ENCODE measurements around the gene RACGAP1.
"Not testable (repeated sequence)": the region's sequence is repeated elsewhere in the genome, so short reads cannot be mapped to it uniquely, and the experiment has no call there.

RACGAP1 gene

DNA sequence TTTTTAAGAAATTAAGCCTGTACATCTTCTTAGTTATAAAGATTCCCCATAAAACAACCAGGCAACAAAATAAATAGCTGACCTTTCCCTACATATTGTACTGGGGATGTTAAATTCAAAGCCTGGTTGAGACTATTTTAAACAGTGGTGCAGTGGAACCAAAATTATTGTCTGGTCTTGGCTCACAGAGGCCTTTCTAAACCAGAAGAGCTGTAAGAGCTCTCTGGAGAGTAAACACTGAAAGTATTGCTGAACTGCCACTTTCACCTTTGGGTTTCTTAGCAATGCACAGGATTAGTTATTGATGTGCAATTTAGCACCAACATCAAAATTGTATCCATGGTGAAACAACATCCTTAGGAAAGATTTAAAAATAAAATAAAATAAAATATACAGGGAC, 20.6 kb downstream of the RACGAP1 start:
- Mint-ChIP-seq H3K9me3 (no peaks in the 10 kb centered on the region), H3K27me3 (ENCODE audit: low read depth) (no peaks in the 10 kb centered on the region), H3K36me3 (ENCODE audit: low read depth) (peaks cover 35% of the 10 kb centered on the region), H3K4me3 (no peak overlapping the region), H3K27ac (no peak overlapping the region), H3K4me1 (ENCODE audit: low read depth) (peaks cover 16% of the 10 kb centered on the region)

GRCh38 chr12:50003595-50003994, 21.7 kb downstream of the RACGAP1 start:
- H3K4me3 Mint-ChIP-seq: no peak overlapping the region
- H3K36me3 Mint-ChIP-seq (ENCODE audit: low read depth): peaks cover 39% of the 10 kb centered on the region
- no peak overlapping the region for H3K27ac Mint-ChIP-seq
- H3K9me3 Mint-ChIP-seq: no peaks in the 10 kb centered on the region
- no peaks in the 10 kb centered on the region for H3K27me3 Mint-ChIP-seq (ENCODE audit: low read depth)
- peaks cover 12% of the 10 kb centered on the region for H3K4me1 Mint-ChIP-seq (ENCODE audit: low read depth)

DNA sequence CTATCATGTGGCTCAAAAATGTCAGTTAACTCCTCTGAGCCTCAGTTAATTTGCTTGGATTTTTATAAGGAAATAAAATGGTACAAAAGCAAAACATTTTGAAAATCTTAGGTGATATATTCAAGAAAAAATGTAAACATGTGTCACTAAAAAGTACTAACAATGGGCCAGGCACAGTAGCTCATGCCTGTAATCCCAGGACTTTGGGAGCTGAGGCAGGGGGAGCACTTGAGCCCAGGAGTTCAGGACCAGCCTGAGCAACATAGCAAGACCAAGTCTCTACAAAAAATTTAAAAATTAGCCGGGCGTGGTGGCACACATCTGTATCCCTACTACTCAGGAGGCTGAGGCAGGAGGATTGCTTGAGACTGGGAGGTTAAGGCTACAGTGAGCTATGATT, 26.8 kb downstream of the RACGAP1 start:
- no peaks in the 10 kb centered on the region for H3K9me3 Mint-ChIP-seq
- no peaks in the 10 kb centered on the region for H3K4me1 Mint-ChIP-seq (ENCODE audit: low read depth)
- H3K27me3 Mint-ChIP-seq (ENCODE audit: low read depth): no peaks in the 10 kb centered on the region
- peaks cover 37% of the 10 kb centered on the region for H3K36me3 Mint-ChIP-seq (ENCODE audit: low read depth)
- no peak overlapping the region for H3K27ac Mint-ChIP-seq
- no peak overlapping the region for H3K4me3 Mint-ChIP-seq

- Mint-ChIP-seq H3K4me3 (no peak overlapping the region), H3K36me3 (ENCODE audit: low read depth) (peaks cover 47% of the 10 kb centered on the region), H3K27ac (no peak overlapping the region)
Measured at GRCh38 chr12:49990273-49990672, 35.0 kb downstream of the RACGAP1 start.

DNA sequence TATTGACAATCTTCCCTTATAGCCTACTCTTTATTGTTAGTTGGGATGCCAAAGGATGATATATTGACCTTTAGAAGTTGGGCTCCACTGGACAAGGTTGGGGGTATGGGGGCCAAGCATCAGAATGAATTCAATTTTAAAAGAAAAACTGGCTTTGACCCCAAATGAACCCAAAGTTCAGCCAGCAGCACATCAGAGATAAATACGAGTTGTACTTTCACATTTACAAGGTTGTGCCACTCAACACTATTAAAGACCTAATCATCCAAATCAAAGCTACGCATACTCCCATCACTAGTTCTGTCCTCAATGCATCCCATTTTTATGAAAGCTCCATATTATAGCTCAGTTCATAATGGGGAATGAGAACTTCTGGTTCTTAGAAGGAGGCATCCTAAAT, 35.9 kb downstream of the RACGAP1 start:
- not testable (repeated sequence) for H3K4me3 Mint-ChIP-seq; H3K27ac Mint-ChIP-seq; H3K4me1 Mint-ChIP-seq (ENCODE audit: low read depth); H3K9me3 Mint-ChIP-seq; H3K27me3 Mint-ChIP-seq (ENCODE audit: low read depth)
- H3K36me3 Mint-ChIP-seq (ENCODE audit: low read depth): peaks cover 45% of the 10 kb centered on the region

More at GRCh38 chr12:49990273-49990672, 35.0 kb downstream of the RACGAP1 start:
- no peaks in the 10 kb centered on the region for H3K4me1 Mint-ChIP-seq (ENCODE audit: low read depth)
- no peaks in the 10 kb centered on the region for H3K27me3 Mint-ChIP-seq (ENCODE audit: low read depth)
- no peaks in the 10 kb centered on the region for H3K9me3 Mint-ChIP-seq

- Mint-ChIP-seq H3K9me3 (no peaks in the 10 kb centered on the region), H3K27ac (no peak overlapping the region), H3K4me1 (ENCODE audit: low read depth) (no peaks in the 10 kb centered on the region), H3K27me3 (ENCODE audit: low read depth) (no peaks in the 10 kb centered on the region), H3K4me3 (no peak overlapping the region), H3K36me3 (ENCODE audit: low read depth) (peaks cover 35% of the 10 kb centered on the region)
Measured at GRCh38 chr12:49987625-49988303, 37.5 kb downstream of the RACGAP1 start.

DNA sequence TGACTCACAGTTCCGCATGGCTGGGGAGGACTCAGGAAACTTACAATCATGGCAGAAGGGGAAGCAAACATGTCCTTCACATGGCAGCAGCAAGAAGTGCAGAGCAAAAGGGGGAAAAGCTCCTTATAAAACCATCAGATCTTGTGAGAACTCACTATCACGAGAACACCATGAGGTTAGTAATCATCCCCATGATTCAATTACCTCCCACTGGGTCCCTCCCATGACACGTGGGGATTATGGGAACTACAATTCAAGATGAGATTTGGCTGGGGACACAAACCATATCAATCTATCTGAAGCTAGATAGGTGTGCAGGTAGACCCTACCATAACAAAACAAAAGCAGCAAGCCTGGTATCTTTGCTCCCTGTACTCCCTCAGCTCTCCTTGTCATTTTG, 38.8 kb downstream of the RACGAP1 start:
- not testable (repeated sequence) for H3K4me3 Mint-ChIP-seq; H3K27me3 Mint-ChIP-seq (ENCODE audit: low read depth); H3K4me1 Mint-ChIP-seq (ENCODE audit: low read depth); H3K9me3 Mint-ChIP-seq; H3K27ac Mint-ChIP-seq
- H3K36me3 Mint-ChIP-seq (ENCODE audit: low read depth): peaks cover 26% of the 10 kb centered on the region

DNA sequence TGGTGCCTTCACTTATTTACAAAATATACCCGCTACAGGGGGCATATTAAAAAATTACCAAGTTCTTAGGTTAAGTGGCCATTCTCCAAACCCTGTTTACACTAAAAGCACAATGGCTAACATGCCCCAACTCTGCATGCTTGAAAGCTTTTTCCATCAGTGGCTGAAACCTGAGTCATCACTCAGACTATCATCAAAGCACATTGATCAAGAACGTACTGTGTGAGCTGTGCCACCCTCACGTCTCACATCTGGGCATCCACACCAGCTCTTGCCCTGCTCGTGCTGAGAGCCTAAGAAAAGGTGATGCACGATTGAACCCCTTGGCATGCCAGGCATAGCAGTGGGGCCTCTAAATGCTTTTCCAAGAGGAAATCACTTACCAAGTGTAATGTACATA, 39.3 kb downstream of the RACGAP1 start:
- Mint-ChIP-seq H3K36me3 (ENCODE audit: low read depth) (peaks cover 26% of the 10 kb centered on the region), H3K4me1 (ENCODE audit: low read depth) (no peaks in the 10 kb centered on the region), H3K9me3 (no peaks in the 10 kb centered on the region), H3K4me3 (no peak overlapping the region), H3K27ac (no peak overlapping the region), H3K27me3 (ENCODE audit: low read depth) (no peaks in the 10 kb centered on the region)

DNA sequence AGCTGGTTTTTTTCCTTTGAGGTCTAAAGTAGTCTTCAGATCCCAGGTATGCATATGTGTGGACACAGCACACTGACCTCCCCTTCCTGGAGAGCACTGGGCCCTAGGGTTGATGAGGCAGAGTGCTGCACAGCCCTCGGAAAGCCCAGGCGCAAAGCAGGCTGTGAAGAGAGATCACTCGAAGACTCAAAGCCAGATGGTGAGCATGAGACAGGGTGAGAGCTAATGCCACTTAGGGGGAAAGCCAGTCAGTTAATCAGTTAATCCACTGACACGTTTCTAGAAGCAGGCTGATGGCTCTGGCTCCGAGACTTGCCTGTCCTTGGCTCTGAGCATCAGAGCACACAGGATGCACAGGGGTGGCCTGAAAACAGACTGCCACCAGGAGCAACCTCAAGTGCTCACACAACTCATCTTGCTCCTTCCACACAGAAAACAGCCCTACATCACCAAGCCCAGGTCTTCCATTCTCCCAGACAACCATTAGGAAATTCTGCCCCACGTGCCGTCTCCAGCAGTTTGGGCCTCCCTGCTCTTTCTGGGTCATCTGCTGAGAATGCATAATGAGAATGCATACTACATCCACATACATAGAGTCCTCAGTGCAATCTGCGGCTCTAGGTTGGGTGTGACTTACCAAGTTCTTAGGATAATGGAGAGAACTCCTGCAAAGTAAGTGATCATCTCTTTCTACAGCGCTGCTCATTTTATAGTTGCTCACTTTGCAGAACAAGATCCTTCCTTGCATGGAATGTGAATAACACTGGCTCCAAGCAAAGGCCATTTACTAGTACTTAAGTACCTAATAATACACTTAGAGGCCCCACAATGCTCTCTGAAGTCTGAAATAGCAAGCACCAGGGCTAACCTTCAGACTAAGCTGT, 40.6 kb downstream of the RACGAP1 start:
- Mint-ChIP-seq H3K27ac (no peak overlapping the region), H3K4me3 (no peak overlapping the region), H3K9me3 (no peaks in the 10 kb centered on the region), H3K27me3 (ENCODE audit: low read depth) (no peaks in the 10 kb centered on the region), H3K36me3 (ENCODE audit: low read depth) (peaks cover 17% of the 10 kb centered on the region), H3K4me1 (ENCODE audit: low read depth) (no peaks in the 10 kb centered on the region)

- H3K4me1 Mint-ChIP-seq (ENCODE audit: low read depth): no peaks in the 10 kb centered on the region
- H3K4me3 Mint-ChIP-seq: no peak overlapping the region
- H3K27ac Mint-ChIP-seq: no peak overlapping the region
- H3K27me3 Mint-ChIP-seq (ENCODE audit: low read depth): no peaks in the 10 kb centered on the region
- H3K36me3 Mint-ChIP-seq (ENCODE audit: low read depth): peaks cover 15% of the 10 kb centered on the region
- no peaks in the 10 kb centered on the region for H3K9me3 Mint-ChIP-seq
Measured at GRCh38 chr12:49983892-49984291, 41.4 kb downstream of the RACGAP1 start.

DNA sequence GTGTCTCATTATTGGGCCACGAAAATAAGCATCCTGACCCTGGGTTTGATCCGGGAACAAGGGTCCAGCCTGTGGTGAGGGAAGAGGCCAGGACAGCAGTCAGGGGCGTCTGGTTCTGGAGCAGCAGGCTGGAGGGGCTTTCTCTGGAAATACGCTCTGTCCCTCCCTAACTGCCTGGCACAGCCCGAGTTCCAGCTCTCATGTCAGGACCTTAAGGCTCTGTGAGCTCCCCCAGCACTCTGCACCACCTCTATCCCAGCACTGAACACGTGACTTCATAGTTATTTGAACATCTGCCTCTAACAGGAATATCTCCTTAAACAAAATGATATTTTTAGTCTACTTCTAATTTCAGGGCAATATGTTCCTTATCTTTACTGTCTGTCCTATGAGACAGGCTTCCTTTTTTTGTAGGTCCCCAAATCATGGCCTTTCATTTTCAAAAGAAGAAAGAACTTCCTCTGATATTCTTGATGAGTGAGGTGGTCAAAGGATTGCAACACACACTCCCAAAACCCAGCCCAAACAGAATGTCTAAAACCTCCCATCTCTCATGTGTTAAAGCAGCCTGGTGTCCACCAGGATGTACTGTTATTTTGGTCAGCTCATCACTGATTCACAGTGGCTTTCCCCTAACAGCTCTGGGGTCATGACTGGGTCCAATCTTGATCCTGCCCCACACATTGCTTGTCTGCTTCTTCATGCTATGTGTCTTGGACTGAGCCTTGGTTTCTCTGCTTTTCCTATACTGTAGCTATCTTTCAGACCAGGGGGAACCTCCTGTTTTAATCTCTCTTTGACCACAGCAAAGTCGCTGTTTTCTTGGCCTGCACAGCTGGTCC, 42.8 kb downstream of the RACGAP1 start:
- H3K4me3 Mint-ChIP-seq: no peak overlapping the region
- H3K9me3 Mint-ChIP-seq: no peaks in the 10 kb centered on the region
- H3K27ac Mint-ChIP-seq: no peak overlapping the region
- H3K27me3 Mint-ChIP-seq (ENCODE audit: low read depth): no peaks in the 10 kb centered on the region
- H3K36me3 Mint-ChIP-seq (ENCODE audit: low read depth): peaks cover 8% of the 10 kb centered on the region
- no peaks in the 10 kb centered on the region for H3K4me1 Mint-ChIP-seq (ENCODE audit: low read depth)

DNA sequence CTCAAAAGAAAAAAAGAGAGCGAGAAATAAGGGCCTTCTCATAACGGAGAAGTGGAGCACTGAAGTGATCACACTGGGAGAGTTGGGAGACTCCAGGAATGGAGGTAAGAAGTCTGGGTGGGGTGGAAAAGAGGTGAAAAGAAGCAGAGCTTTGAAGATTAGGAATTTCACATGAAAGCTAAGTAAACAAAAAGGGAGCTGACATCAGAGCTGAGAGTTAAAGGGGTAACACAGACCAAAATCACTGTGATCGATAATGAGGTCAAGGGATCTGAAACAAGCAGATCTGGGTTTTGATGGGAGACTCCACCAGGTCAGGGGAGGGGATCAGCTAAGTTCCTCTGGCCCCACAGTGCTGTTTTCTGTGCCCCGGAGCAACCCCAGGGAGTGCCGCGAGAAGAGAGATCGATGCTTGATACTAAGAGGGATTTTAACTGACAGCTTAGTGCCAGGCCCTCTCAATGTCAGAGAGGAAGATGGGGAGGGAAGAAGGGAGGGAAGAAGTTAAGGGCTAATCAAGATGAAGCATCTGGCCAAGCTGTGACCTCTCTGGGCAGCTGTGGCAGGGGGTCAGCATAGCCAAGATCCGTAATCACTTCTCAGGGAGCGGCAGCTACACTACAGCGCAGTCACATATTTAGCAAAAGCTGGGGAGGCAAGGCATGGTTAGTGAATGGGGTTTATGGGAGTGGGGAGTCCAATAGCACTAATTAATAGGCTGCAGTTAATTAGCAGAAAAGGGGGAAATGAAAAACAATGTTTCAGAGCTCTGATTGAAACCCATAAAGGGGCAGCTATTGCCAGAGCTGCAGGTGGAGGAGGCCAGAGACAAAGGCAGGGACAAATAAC, 44.6 kb downstream of the RACGAP1 start:
- Mint-ChIP-seq H3K4me1 (ENCODE audit: low read depth) (no peaks in the 10 kb centered on the region), H3K36me3 (ENCODE audit: low read depth) (peaks cover 3% of the 10 kb centered on the region), H3K9me3 (no peaks in the 10 kb centered on the region), H3K27me3 (ENCODE audit: low read depth) (no peaks in the 10 kb centered on the region), H3K4me3 (no peak overlapping the region), H3K27ac (no peak overlapping the region)

GRCh38 chr12:49979791-49980190, 45.5 kb downstream of the RACGAP1 start:
- Mint-ChIP-seq H3K27ac (no peak overlapping the region), H3K36me3 (ENCODE audit: low read depth) (peaks cover 3% of the 10 kb centered on the region), H3K4me3 (no peak overlapping the region), H3K4me1 (ENCODE audit: low read depth) (no peaks in the 10 kb centered on the region), H3K27me3 (ENCODE audit: low read depth) (no peaks in the 10 kb centered on the region), H3K9me3 (no peaks in the 10 kb centered on the region)

DNA sequence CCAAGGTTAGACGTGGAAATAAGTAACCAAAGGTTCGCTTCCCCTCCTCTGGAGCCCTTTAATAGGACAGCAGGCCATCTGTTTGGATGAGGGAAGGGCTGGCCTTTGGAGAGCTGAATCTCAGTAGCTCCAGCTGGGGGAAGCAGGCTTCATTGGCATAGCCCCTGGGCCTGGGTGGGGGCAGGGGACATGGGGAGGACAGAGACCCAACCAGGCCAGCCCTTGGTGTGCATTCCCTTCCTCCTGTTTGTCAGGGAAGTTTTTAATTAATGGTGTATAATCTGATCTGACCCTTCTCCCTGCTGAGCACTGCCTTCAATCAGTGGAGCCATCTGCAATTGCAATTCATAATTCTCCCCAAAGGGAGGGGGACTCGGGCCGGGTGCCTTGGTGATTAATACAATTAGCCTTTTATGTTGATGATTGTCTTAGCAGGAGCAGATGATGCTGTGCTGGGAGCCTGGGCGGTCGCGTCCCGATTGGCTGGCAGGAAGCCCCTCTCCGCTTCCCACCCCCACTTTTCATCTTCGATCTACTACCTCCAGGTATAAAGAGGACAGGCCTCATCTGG, 46.2 kb downstream of the RACGAP1 start:
- no peaks in the 10 kb centered on the region for H3K36me3 Mint-ChIP-seq (ENCODE audit: low read depth)
- H3K27me3 Mint-ChIP-seq (ENCODE audit: low read depth): no peaks in the 10 kb centered on the region
- H3K9me3 Mint-ChIP-seq: no peaks in the 10 kb centered on the region
- H3K4me3 Mint-ChIP-seq: no peak overlapping the region
- no peaks in the 10 kb centered on the region for H3K4me1 Mint-ChIP-seq (ENCODE audit: low read depth)
- no peak overlapping the region for H3K27ac Mint-ChIP-seq

All from T-helper 1 cell treated with Interleukin-12 subunit alpha and Interleukin-12 subunit beta and Interleukin-4 antibody, amounts not matched to agents 30 μg/mL and 1 μg/mL, for 36 hours (primary cell).